Brain microvascular endothelial cell (primary cell): ENCODE data around the gene SLC8A1.

Experiments used
- DNase-seq: peaks from one replicate; pipeline ENCODE4 v3.0.0-alpha.2; 2020
- H3K27ac ChIP-seq: fragments of 250-450 bp; sonication (Bioruptor Pico); 2 replicates; pipeline ENCODE4 v1.5.1; 2020; ENCODE audit warnings: mild to moderate bottlenecking, moderate library complexity
- H3K27me3 ChIP-seq: fragments of 250-450 bp; sonication (Bioruptor Pico); replicated peaks from 2 replicates; pipeline ENCODE4 v1.5.1; 2020; ENCODE audit warnings: mild to moderate bottlenecking
- H3K36me3 ChIP-seq: fragments of 250-450 bp; sonication (Bioruptor Pico); replicated peaks from 2 replicates; pipeline ENCODE4 v1.5.1; 2020; ENCODE audit warnings: mild to moderate bottlenecking
- H3K4me3 ChIP-seq: 2 replicates; pipeline ENCODE4 v1.5.1; 2011; ENCODE audit warnings: low read depth, mild to moderate bottlenecking, control low read depth, low read length, moderate library complexity
- CTCF ChIP-seq: IDR thresholded peaks from 2 replicates; pipeline ENCODE4 v1.5.1; 2011; ENCODE audit warnings: low read depth, mild to moderate bottlenecking, moderate library complexity, low read length, control low read depth, inconsistent platforms; ENCODE audit errors: missing control alignments
- in situ Hi-C: cut with HindIII; loops from 2 replicates; pipeline ENCODE4 v1.10.0; 2017; ENCODE audit warnings: low sequenced_read_pairs, low pct_ligation_motif_present

The SLC8A1 gene

GRCh38 chr2:40403233-40403836, 48.6 kb downstream of the SLC8A1 start:
- TF ChIP-seq CTCF, result no peak
- Histone ChIP-seq H3K27ac (peak overlapping the region; percentile 66), H3K27me3 (no peaks in the 10 kb centered on the region), H3K4me3 (no peak overlapping the region), H3K36me3 (no peaks in the 10 kb centered on the region)
- peak; percentile 60 for DNase-seq
- in situ Hi-C loops, result no loop called here

- Histone ChIP-seq H3K27ac (peak overlapping the region; percentile 73), H3K4me3 (no peak overlapping the region), H3K27me3 (no peaks in the 10 kb centered on the region), H3K36me3 (no peaks in the 10 kb centered on the region)
- no peak for TF ChIP-seq CTCF
- peak; percentile 94 for DNase-seq
- in situ Hi-C loops, result no loop called here
Measured at GRCh38 chr2:40401896-40402295, 50.0 kb downstream of the SLC8A1 start.

GRCh38 chr2:40400336-40400953, 51.4 kb downstream of the SLC8A1 start:
- in situ Hi-C loops, result no loop called here
- no peak for DNase-seq
- H3K27ac ChIP-seq, result no peak overlapping the region
- H3K4me3 ChIP-seq, result no peak overlapping the region
- no peaks in the 10 kb centered on the region for H3K27me3 ChIP-seq
- no peak for TF ChIP-seq CTCF
- no peaks in the 10 kb centered on the region for H3K36me3 ChIP-seq

GRCh38 chr2:40397765-40398164, 54.1 kb downstream of the SLC8A1 start:
- Histone ChIP-seq H3K27ac (no peak overlapping the region), H3K36me3 (no peaks in the 10 kb centered on the region), H3K27me3 (no peaks in the 10 kb centered on the region), H3K4me3 (no peak overlapping the region)
- no peak for TF ChIP-seq CTCF
- DNase-seq, result no peak
- in situ Hi-C loops, result no loop called here

- Histone ChIP-seq H3K36me3 (no peaks in the 10 kb centered on the region), H3K4me3 (no peak overlapping the region), H3K27ac (no peak overlapping the region), H3K27me3 (no peaks in the 10 kb centered on the region)
- no peak for DNase-seq
- TF ChIP-seq CTCF, result no peak
- in situ Hi-C loops, result no loop called here
Measured at GRCh38 chr2:40396124-40396523, 55.8 kb downstream of the SLC8A1 start.
